Neural cell (in vitro differentiated cells): ENCODE measurements around the gene CNNM2. TPM values are rescaled to one million over a fixed set of nuclear protein-coding genes. Genes with fewer than 3 reads are reported as not detected.

ENCODE experiments used
- H2AFZ ChIP-seq: fragments of 200-600, 300-800 bp; sonication (generic), shearing (Covaris generic); 2 replicates; pipeline ENCODE4 v1.6.0; 2014; ENCODE audit warnings: low read depth, mild to moderate bottlenecking, antibody characterized with exemption, low read length, moderate library complexity
- H3F3A ChIP-seq: fragments of 200-600 bp; shearing (Covaris generic); 2 replicates; pipeline ENCODE4 v1.6.1; 2016; ENCODE audit warnings: mild to moderate bottlenecking, moderate library complexity, mixed read lengths, antibody characterized with exemption, low read length; ENCODE audit not compliant: insufficient read depth, poor library complexity, severe bottlenecking
- H3K27ac ChIP-seq: fragments of 200-600, 300-800 bp; sonication (generic), shearing (Covaris generic); 2 replicates; pipeline ENCODE4 v1.5.1; 2014; ENCODE audit warnings: mild to moderate bottlenecking, low read length, moderate library complexity
- H3K27me3 ChIP-seq: fragments of 300-800, 200-600 bp; sonication (generic), shearing (Covaris generic); 2 replicates; pipeline ENCODE4 v1.6.0; 2014; ENCODE audit warnings: mild to moderate bottlenecking, low read depth, low read length, moderate library complexity; ENCODE audit not compliant: insufficient read depth
- H3K36me3 ChIP-seq: fragments of 300-800, 200-600 bp; sonication (generic), shearing (Covaris generic); 2 replicates; pipeline ENCODE4 v1.5.1; 2014; ENCODE audit warnings: mild to moderate bottlenecking, antibody characterized with exemption, low read length, moderate library complexity; ENCODE audit not compliant: insufficient read depth
- H3K4me2 ChIP-seq: fragments of 300-800, 200-600 bp; sonication (generic), shearing (Covaris generic); 2 replicates; pipeline ENCODE4 v1.6.0; 2014; ENCODE audit warnings: mild to moderate bottlenecking, low read length
- H3K4me3 ChIP-seq: fragments of 300-800, 200-600 bp; sonication (generic), shearing (Covaris generic); 2 replicates; pipeline ENCODE4 v1.5.1; 2014; ENCODE audit warnings: mild to moderate bottlenecking, low read length, moderate library complexity
- H3K79me2 ChIP-seq: fragments of 200-600 bp; shearing (Covaris generic); replicated peaks from 2 replicates; pipeline ENCODE4 v1.6.0; 2014; ENCODE audit warnings: mild to moderate bottlenecking, low read length, moderate library complexity; ENCODE audit not compliant: insufficient read depth
- H3K9ac ChIP-seq: fragments of 300-800, 200-600 bp; sonication (generic), shearing (Covaris generic); 2 replicates; pipeline ENCODE4 v1.6.1; 2016; ENCODE audit warnings: mild to moderate bottlenecking, low read length, mixed read lengths
- H3K9me2 ChIP-seq: fragments of 200-600 bp; shearing (Covaris generic); 2 replicates; pipeline ENCODE4 v1.6.1; 2016; ENCODE audit warnings: mild to moderate bottlenecking, low read length, mixed read lengths; ENCODE audit not compliant: insufficient read depth
- H3K9me3 ChIP-seq: fragments of 200-600, 300-800 bp; sonication (generic), shearing (Covaris generic); 2 replicates; pipeline ENCODE4 v1.6.1; 2016; ENCODE audit warnings: mild to moderate bottlenecking, mixed run types, low read length, moderate library complexity, mixed read lengths
- H4K20me1 ChIP-seq: fragments of 200-600 bp; shearing (Covaris generic); 2 replicates; pipeline ENCODE4 v1.6.1; 2016; ENCODE audit warnings: mild to moderate bottlenecking, mixed run types; ENCODE audit not compliant: insufficient read depth
- CTCF ChIP-seq: fragments of 450-650 bp; IDR thresholded peaks from 2 replicates; pipeline ENCODE4 v1.5.1; 2014; ENCODE audit warnings: antibody characterized with exemption, mild to moderate bottlenecking, moderate library complexity; ENCODE audit not compliant: poor library complexity, severe bottlenecking
- EP300 ChIP-seq: fragments of 450-650 bp; conservative IDR thresholded peaks from 2 replicates; pipeline ENCODE4 v1.6.1; 2014; ENCODE audit warnings: antibody characterized with exemption, mild to moderate bottlenecking, moderate library complexity; ENCODE audit not compliant: poor library complexity, severe bottlenecking
- EZH2 ChIP-seq: fragments of 200-600, 300-800 bp; shearing (Covaris generic), sonication (generic); IDR thresholded peaks from 2 replicates; pipeline ENCODE4 v1.6.1; 2014; ENCODE audit warnings: antibody characterized with exemption, low read length, borderline replicate concordance, mild to moderate bottlenecking; ENCODE audit not compliant: insufficient read depth, poor library complexity, severe bottlenecking
- MXI1 ChIP-seq: fragments of 450-650 bp; conservative IDR thresholded peaks from 2 replicates; pipeline ENCODE4 v1.6.1; 2014; ENCODE audit warnings: antibody characterized with exemption, mild to moderate bottlenecking; ENCODE audit not compliant: poor library complexity, severe bottlenecking
- POLR2AphosphoS5 ChIP-seq: IDR thresholded peaks from 2 replicates; pipeline ENCODE4 v1.6.1; 2012
- RAD21 ChIP-seq: fragments of 450-650 bp; conservative IDR thresholded peaks from 2 replicates; pipeline ENCODE4 v1.6.1; 2014; ENCODE audit warnings: antibody characterized with exemption, mild to moderate bottlenecking, moderate library complexity
- SMC3 ChIP-seq: fragments of 450-650 bp; conservative IDR thresholded peaks from 2 replicates; pipeline ENCODE4 v1.6.1; 2014; ENCODE audit warnings: antibody characterized with exemption, mild to moderate bottlenecking, moderate library complexity; ENCODE audit not compliant: poor library complexity
- TAF1 ChIP-seq: IDR thresholded peaks from 2 replicates; pipeline ENCODE4 v1.6.1; 2012; ENCODE audit warnings: low read depth
- polyA plus RNA-seq: library from polyadenylated mRNA; depleted of rRNA; stranded (reverse); fragments of >200 nt; gene quantifications from 2 replicates; pipeline ENCODE4 v1.2.3, GENCODE V29; 2014
- TF ChIP-seq, protein P1 (sequence below): IDR thresholded peaks from 2 replicates; pipeline ENCODE4 v1.6.1; 2012; ENCODE audit warnings: borderline replicate concordance

Gene CNNM2
- polyA plus RNA-seq, 1 donor from 2014 or later: 5.0 TPM

GRCh38 chr10:102948786-102949185 lies 30.7 kb downstream of the CNNM2 start:
- H3K36me3 ChIP-seq: no peaks in the 10 kb centered on the region
- H4K20me1 ChIP-seq: peaks cover under 1% of the 10 kb centered on the region
- TF ChIP-seq CTCF (no peak), EP300 (no peak), SMC3 (no peak), RAD21 (no peak), EZH2 (no peak), TAF1 (no peak), MXI1 (no peak), POLR2AphosphoS5 (no peak)
- TF ChIP-seq, protein P1, sequence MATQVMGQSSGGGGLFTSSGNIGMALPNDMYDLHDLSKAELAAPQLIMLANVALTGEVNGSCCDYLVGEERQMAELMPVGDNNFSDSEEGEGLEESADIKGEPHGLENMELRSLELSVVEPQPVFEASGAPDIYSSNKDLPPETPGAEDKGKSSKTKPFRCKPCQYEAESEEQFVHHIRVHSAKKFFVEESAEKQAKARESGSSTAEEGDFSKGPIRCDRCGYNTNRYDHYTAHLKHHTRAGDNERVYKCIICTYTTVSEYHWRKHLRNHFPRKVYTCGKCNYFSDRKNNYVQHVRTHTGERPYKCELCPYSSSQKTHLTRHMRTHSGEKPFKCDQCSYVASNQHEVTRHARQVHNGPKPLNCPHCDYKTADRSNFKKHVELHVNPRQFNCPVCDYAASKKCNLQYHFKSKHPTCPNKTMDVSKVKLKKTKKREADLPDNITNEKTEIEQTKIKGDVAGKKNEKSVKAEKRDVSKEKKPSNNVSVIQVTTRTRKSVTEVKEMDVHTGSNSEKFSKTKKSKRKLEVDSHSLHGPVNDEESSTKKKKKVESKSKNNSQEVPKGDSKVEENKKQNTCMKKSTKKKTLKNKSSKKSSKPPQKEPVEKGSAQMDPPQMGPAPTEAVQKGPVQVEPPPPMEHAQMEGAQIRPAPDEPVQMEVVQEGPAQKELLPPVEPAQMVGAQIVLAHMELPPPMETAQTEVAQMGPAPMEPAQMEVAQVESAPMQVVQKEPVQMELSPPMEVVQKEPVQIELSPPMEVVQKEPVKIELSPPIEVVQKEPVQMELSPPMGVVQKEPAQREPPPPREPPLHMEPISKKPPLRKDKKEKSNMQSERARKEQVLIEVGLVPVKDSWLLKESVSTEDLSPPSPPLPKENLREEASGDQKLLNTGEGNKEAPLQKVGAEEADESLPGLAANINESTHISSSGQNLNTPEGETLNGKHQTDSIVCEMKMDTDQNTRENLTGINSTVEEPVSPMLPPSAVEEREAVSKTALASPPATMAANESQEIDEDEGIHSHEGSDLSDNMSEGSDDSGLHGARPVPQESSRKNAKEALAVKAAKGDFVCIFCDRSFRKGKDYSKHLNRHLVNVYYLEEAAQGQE: no peak
- H3K9me2 ChIP-seq: no peaks in the 10 kb centered on the region
- H3K9me3 ChIP-seq: no peaks in the 10 kb centered on the region
- no peaks in the 10 kb centered on the region for H3K27me3 ChIP-seq
- no peak overlapping the region for H3K4me3 ChIP-seq
- H2AFZ ChIP-seq: no peak overlapping the region
- no peaks in the 10 kb centered on the region for H3F3A ChIP-seq
- no peak overlapping the region for H3K4me2 ChIP-seq
- H3K79me2 ChIP-seq: no peaks in the 10 kb centered on the region
- no peak overlapping the region for H3K27ac ChIP-seq
- no peak overlapping the region for H3K9ac ChIP-seq

GRCh38 chr10:102949916-102950315 lies 31.8 kb downstream of the CNNM2 start:
- Histone ChIP-seq H3K9me2 (no peaks in the 10 kb centered on the region), H3K9ac (no peak overlapping the region), H3K27me3 (no peaks in the 10 kb centered on the region), H4K20me1 (no peaks in the 10 kb centered on the region), H3K79me2 (no peaks in the 10 kb centered on the region), H3F3A (no peaks in the 10 kb centered on the region), H3K4me2 (no peak overlapping the region), H3K36me3 (no peaks in the 10 kb centered on the region), H3K4me3 (no peak overlapping the region), H2AFZ (no peak overlapping the region), H3K9me3 (no peaks in the 10 kb centered on the region), H3K27ac (no peak overlapping the region)
- TF ChIP-seq MXI1: no peak
- no peak for TF ChIP-seq TAF1
- TF ChIP-seq EZH2: no peak
- no peak for TF ChIP-seq SMC3
- TF ChIP-seq CTCF: no peak
- TF ChIP-seq RAD21: no peak
- TF ChIP-seq EP300: no peak
- TF ChIP-seq, protein P1: no peak
- TF ChIP-seq POLR2AphosphoS5: no peak
